Lower leg skin (tissue), 3 donors: ENCODE results near the gene SPEG.

Experiments
- POLR2A ChIP-seq, 2 donors: fragments of 450-650 bp; IDR thresholded peaks; one replicate each; pipeline ENCODE4 v1.6.1; 2016 to 2017; ENCODE audit warnings: antibody characterized with exemption in 2 of 2, mild to moderate bottlenecking in 1 of 2, moderate library complexity in 1 of 2
- TF ChIP-seq, protein P1 (sequence below), 3 donors: fragments of 450-650 bp; IDR thresholded peaks; one replicate each; pipeline ENCODE4 v1.5.1; 2016; ENCODE audit warnings: antibody characterized with exemption in 3 of 3, mild to moderate bottlenecking in 3 of 3, moderate library complexity in 2 of 3

DNA sequence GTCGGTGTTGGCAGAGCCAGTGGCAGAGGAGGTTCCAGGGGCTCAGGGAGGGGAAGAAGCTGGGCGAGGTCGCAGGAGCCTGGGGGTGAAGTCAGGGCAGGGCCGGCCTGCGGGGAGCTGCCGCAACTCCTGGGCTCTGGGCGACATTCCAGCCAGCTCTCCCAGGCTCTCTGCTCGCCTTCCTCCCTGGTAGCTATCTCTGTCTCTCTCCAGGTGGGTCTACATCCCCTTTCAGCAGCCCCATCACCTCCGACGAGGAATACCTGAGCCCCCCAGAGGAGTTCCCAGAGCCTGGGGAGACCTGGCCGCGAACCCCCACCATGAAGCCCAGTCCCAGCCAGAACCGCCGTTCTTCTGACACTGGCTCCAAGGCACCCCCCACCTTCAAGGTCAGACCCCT is 27.0 kb downstream of the SPEG start:
- TF ChIP-seq, protein P1, sequence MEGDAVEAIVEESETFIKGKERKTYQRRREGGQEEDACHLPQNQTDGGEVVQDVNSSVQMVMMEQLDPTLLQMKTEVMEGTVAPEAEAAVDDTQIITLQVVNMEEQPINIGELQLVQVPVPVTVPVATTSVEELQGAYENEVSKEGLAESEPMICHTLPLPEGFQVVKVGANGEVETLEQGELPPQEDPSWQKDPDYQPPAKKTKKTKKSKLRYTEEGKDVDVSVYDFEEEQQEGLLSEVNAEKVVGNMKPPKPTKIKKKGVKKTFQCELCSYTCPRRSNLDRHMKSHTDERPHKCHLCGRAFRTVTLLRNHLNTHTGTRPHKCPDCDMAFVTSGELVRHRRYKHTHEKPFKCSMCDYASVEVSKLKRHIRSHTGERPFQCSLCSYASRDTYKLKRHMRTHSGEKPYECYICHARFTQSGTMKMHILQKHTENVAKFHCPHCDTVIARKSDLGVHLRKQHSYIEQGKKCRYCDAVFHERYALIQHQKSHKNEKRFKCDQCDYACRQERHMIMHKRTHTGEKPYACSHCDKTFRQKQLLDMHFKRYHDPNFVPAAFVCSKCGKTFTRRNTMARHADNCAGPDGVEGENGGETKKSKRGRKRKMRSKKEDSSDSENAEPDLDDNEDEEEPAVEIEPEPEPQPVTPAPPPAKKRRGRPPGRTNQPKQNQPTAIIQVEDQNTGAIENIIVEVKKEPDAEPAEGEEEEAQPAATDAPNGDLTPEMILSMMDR (IDR thresholded peaks at IDR 0.05): no peak
- TF ChIP-seq POLR2A (IDR thresholded peaks at IDR 0.05): no peak
